ENCODE results near the gene ZNF335.

The ZNF335 gene, protein sequence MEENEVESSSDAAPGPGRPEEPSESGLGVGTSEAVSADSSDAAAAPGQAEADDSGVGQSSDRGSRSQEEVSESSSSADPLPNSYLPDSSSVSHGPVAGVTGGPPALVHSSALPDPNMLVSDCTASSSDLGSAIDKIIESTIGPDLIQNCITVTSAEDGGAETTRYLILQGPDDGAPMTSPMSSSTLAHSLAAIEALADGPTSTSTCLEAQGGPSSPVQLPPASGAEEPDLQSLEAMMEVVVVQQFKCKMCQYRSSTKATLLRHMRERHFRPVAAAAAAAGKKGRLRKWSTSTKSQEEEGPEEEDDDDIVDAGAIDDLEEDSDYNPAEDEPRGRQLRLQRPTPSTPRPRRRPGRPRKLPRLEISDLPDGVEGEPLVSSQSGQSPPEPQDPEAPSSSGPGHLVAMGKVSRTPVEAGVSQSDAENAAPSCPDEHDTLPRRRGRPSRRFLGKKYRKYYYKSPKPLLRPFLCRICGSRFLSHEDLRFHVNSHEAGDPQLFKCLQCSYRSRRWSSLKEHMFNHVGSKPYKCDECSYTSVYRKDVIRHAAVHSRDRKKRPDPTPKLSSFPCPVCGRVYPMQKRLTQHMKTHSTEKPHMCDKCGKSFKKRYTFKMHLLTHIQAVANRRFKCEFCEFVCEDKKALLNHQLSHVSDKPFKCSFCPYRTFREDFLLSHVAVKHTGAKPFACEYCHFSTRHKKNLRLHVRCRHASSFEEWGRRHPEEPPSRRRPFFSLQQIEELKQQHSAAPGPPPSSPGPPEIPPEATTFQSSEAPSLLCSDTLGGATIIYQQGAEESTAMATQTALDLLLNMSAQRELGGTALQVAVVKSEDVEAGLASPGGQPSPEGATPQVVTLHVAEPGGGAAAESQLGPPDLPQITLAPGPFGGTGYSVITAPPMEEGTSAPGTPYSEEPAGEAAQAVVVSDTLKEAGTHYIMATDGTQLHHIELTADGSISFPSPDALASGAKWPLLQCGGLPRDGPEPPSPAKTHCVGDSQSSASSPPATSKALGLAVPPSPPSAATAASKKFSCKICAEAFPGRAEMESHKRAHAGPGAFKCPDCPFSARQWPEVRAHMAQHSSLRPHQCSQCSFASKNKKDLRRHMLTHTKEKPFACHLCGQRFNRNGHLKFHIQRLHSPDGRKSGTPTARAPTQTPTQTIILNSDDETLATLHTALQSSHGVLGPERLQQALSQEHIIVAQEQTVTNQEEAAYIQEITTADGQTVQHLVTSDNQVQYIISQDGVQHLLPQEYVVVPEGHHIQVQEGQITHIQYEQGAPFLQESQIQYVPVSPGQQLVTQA (N-terminal part only)

DNA sequence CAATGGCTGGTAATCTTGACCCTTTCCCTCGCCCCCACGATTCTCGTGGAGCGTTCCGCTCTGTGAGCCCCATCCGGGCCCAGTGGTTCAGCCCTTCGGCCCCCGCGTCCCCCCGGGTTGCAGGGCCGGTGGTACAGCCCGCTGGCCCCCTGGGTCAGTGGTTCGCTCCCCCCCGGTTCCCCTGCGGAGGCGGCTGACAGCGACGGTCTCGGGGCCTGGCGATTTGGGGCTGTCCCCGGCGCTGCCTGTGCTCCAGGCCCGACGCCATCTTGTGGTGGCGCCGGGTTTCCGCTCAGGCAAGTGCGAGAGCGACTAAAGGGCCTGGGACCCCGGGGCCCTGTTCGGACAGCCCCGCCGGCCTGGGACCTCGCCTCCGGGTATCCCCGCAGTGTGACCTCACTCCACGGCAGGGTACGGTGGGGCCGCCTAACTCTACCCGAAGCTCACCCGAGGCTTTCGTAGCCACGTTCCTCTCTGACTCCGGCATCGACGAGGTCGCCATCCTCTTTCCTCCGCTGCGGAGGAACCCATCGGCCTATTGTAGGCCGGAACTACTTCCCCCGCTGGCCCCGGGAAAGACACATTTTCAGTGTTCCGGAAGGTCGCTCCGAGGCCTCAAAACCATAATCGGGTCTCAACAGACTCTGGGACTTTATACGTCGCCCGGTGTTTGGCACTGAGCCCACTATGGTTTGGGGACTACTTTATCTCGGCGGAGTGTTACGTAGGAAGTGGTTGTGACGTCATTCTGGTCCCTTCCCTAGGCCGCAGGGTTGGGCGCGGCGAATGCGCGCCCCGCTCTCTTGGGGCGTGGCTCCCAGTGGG, at the start of gene ZNF335:
TSS of gene ZNF335 (minus strand) at position 529 of the 825 bp plus-strand sequence. CDS start 793 bp downstream, outside the sequence.
- DNase-seq (ENCODE audit: low read depth in 2 of 2) = peak; percentile 89 to 90

DNA sequence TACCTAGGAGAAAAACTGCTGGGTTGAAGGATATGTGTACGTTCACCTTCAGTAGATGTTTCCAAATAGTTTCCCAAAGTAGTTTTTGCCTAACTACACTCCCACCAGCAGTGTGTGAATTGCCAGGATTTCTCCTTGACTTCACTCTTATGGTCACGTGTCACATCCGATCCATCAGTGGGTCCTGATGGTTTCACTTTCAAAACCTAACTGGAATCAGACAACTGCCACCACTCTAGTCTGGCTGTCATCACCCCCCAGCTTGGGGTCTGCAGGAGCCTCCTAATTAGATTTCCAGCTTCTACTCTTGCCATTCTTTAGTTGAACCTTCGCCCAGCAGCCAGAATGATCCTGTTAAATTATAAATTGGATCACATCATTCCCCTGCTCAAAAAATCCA, 48.6 kb upstream of the ZNF335 start:
- DNase-seq (ENCODE audit: low read depth in 2 of 2) = no peak

DNA sequence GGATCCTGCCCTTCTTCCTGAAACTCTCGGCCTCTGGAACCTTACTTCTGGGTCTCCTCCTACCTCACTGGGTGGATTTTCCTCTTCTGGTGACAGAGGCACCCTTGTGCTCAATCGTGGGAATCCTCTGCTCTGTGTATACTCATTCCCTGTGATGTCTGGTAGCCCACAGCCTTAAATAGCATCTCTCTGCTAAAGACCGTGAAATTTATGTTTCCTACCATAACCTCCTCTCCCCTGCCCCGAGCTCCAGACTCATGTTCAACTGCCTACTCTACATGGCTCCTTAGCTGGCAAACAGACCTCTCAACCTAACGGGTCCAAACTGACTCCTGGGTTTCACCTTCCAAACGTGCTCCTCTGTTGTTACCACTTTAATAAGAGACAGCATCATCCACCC, 46.6 kb upstream of the ZNF335 start:
- DNase-seq (ENCODE audit: low read depth in 2 of 2) = no peak

DNA sequence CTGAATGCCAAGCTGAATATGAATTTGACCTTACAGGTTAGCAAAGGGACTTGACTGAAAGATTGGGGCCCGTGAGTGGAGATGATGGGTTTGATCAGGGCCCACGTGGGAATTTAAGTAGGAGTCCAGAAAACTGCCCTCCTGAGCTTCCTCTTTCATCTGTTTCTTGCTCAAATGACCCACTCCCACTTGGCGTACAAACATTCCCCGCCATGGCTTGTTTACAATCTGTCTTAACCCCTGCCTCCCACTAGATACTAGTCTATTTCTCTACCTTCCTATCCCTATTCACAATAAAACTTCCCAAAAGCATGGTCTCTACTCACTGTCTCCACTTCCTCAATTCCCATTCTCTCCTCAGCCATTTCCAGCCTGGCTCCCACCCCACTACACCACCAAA, 46.1 kb upstream of the ZNF335 start:
- DNase-seq (ENCODE audit: low read depth in 2 of 2) = no peak

DNA sequence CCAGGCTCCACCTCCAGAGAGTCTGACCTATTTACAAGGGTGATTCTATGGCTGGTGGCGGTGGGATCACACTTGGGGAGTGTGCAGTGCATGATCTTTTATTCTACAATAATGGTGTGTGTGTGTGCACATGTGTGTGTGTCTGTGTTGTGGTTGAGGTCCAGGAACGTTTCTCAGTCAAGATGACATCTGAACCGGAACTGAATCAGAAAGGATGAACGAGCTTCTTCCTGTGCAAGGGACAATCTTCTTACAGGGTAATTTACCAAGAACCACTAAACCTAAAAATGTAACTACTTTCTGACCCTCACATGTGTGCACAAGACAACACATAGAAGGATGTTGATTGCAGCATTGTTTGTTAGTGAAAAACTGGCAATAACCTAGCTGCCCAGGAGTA, 45.3 kb upstream of the ZNF335 start:
- DNase-seq (ENCODE audit: low read depth in 2 of 2) = no peak

DNA sequence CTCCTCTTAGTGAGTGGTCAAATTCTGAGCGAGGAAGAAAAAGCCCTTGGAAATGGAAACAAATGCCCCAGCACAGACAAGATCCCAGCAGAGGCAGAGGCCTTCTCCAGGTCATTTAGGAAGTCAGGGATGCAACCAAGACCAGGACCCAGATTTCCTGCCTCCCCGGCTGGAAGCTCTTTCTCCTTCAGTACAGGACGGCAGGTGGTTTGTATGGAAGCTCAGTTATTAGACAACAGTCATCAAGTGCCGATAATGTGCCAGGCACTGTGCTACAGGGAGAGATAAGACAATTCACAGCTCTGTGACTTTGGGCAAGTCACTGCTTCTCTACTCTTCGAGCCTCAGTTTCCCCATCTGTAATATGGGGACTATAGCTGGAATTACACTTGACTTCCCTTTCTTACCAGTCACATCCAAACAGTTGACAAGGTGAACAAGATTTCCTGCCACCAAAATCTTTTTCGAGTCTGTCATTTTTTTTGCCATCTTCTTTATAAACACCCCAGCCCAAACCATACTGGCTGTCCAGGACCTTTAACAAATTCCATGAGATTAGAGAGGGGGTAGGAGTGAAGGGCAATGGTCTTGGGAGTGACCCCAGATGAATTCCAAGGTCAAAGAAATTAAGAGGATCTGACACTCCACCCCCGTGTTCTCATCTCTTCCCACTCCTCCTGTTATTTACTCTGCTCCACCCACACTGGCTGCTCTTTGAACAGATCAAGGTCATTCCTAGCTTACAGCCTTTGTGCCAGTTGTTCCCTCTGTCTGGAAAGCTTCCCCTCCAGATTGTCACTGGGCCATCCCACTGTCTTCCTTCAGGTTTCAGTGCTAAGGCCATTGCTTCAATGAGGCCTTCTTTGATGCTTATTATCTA, 42.8 kb upstream of the ZNF335 start:
- DNase-seq (ENCODE audit: low read depth in 2 of 2) = no peak

DNA sequence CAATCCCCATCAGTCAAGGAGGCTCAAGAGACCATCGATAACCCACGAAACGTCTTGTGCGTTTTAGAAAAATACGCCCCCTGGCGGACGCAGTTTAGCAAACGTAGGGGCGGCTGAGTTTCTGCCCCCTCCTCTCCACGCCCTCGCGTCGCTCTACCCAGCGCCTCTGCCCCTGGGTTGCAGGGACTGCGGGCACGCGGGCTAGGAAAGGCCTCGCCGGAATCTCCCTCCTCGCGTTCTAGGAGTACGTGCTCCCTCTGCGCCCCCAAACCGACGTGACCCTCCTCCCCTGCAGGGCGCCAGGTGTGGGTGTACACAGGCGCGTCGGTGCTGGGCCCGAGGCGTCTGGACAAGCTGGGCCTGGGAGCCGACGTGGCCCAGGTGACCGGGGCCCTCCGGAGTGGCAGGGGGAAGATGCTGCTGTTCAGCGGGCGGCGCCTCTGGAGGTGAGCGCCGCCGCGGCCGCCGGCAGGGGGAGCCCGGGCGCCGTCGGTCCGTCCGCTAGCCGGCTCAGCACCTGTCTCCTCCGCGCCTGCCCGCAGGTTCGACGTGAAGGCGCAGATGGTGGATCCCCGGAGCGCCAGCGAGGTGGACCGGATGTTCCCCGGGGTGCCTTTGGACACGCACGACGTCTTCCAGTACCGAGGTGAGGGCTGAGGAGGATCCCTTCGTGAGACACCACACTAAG, 42.0 kb upstream of the ZNF335 start:
- DNase-seq (ENCODE audit: low read depth in 2 of 2) = no peak

DNA sequence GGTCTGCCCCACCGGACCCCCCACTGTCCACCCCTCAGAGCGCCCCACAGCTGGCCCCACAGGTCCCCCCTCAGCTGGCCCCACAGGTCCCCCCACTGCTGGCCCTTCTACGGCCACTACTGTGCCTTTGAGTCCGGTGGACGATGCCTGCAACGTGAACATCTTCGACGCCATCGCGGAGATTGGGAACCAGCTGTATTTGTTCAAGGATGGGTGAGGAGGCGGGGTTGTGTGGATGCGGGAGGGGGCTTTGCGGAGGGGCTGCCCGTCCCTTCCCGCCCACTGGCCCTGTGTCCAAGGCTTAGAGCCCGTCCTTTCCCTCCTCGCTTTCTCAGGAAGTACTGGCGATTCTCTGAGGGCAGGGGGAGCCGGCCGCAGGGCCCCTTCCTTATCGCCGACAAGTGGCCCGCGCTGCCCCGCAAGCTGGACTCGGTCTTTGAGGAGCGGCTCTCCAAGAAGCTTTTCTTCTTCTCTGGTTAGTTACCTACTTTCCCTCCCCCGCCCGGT, 41.4 kb upstream of the ZNF335 start:
- no peak for DNase-seq (ENCODE audit: low read depth in 2 of 2)

DNA sequence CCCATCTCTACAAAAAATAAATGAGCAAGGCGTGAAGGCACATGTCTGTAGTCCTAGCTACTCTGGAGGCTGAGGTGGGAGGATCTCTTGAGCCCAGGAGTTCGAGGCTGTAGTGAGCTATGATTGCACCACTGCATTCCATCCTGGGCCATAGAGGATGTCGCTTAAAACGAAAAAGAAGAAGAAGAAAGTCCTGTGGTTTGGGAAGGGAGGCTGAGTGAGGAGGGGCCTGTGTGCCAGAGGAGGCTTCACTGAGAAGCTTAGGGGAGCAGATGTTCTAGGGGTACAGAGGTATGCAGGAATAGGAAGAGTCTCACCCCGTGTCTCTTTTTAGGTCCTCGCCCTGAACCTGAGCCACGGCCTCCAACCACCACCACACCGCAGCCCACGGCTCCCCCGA, 40.9 kb upstream of the ZNF335 start:
- DNase-seq (ENCODE audit: low read depth in 2 of 2) = no peak

DNA sequence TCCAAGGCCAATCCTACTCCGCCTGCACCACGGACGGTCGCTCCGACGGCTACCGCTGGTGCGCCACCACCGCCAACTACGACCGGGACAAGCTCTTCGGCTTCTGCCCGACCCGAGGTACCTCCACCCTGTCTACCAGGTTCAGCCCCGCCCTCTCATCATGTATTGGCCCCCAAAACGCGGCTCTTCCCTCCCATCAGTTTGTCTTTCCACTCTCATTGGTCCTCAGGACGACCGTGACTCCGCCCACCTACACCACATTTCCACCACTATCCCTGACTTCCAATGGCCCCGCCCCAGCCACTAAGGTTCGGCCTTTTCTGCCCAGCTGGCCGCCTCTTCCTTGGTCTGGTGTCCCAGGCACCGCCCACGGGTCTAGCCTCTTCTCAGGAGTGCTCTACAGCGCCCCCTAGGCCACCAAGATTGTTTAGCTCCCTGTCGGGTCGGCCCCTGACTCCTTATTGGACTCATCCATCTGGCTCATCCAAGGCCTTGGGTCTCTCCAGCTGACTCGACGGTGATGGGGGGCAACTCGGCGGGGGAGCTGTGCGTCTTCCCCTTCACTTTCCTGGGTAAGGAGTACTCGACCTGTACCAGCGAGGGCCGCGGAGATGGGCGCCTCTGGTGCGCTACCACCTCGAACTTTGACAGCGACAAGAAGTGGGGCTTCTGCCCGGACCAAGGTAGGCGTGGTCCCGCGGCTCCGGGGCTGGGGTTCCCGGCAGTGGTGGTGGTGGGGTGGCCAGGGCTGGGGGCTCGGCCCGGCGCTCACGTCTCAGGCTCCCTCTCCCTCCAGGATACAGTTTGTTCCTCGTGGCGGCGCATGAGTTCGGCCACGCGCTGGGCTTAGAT, 39.9 kb upstream of the ZNF335 start:
- DNase-seq (ENCODE audit: low read depth in 2 of 2) = no peak

DNA sequence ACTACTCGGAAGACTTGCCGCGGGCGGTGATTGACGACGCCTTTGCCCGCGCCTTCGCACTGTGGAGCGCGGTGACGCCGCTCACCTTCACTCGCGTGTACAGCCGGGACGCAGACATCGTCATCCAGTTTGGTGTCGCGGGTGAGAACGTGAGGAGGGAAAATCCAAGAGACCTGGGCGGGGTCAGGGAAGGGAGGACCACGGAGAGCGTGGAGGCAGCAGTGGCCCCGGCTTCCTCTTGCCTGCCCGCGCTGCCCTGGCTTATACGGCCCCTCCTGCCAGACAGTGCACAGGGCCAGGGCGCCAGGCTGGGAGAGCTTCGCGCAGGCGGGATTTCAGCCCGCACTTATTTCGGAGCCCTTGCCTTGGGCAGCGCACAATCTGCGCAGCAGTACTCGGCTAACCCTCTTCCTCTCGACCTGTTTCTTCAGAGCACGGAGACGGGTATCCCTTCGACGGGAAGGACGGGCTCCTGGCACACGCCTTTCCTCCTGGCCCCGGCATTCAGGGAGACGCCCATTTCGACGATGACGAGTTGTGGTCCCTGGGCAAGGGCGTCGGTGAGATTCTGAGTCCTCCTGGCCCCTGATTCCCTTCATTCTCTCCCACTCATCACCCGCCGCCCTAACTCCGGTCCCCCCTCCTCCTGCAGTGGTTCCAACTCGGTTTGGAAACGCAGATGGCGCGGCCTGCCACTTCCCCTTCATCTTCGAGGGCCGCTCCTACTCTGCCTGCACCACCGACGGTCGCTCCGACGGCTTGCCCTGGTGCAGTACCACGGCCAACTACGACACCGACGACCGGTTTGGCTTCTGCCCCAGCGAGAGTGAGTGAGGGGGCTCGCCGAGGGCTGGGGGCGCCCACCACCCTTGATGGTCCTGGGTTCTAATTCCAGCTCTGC, 38.7 kb upstream of the ZNF335 start:
- DNase-seq (ENCODE audit: low read depth in 2 of 2) = no peak

DNA sequence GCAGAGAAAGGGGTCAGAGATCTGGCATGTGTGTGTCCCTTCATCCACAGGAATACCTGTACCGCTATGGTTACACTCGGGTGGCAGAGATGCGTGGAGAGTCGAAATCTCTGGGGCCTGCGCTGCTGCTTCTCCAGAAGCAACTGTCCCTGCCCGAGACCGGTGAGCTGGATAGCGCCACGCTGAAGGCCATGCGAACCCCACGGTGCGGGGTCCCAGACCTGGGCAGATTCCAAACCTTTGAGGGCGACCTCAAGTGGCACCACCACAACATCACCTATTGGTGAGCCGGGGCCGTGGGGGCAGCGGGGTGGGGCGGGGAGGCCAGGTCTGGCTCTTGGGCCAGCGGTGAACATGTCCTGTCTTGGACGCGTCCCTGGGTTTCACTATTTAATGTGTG, 37.8 kb upstream of the ZNF335 start:
- no peak for DNase-seq (ENCODE audit: low read depth in 2 of 2)

DNA sequence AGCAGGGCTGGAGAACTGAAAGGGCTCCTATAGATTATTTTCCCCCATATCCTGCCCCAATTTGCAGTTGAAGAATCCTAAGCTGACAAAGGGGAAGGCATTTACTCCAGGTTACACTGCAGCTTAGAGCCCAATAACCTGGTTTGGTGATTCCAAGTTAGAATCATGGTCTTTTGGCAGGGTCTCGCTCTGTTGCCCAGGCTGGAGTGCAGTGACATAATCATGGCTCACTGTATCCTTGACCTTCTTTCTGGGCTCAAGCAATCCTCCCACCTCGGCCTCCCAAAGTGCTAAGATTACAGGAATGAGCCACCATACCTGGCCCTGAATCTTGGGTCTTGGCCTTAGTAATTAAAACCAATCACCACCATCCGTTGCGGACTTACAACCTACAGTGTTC, 35.7 kb upstream of the ZNF335 start:
- DNase-seq (ENCODE audit: low read depth in 2 of 2) = no peak

DNA sequence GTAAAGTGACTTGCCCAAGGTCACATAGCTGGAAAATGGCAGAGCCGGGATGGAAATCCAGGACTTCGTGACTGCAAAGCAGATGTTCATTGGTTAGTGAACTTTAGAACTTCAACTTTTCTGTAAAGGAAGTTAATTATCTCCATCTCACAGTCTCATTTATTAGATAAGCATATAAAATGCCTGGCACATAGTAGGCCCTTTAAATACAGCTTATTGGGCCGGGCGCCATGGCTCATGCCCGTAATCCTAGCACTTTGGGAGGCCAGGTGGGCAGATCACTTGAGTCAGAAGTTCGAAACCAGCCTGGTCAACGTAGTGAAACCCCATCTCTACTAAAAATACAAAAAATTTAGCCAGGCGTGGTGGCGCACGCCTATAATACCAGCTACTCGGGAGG, 35.0 kb upstream of the ZNF335 start:
- no peak for DNase-seq (ENCODE audit: low read depth in 2 of 2)

DNA sequence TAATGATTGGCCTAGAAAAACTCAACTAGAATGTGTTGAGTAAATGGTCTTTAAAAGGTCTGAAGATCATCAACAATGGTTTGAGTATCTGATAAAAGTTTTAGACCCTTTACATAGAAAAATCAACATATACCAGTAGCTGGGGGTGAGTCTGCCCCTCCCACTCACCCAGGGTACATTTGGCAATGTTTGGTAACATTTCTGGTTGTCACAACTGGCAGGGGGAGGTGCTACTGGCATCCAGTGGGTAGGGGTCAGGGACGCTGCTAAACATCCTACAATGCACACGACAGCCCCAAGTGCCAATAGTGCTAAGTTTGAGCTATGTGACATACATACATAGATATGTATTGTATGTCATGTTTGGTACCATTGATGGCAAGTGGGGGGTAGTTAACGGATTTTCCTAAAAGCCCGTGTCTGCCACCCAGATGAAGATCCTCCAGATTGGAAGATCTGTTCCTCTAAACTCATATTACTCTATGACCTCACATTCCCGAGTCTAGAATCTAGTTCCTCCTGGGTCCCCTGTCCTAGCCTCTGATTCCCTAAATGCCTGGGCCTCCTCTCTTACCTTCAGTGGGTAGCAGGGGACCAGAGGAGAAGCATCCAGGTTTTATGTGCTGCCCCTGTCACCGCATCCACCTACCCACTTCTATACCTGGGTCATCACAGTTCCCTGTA, 34.2 kb upstream of the ZNF335 start:
- no peak for DNase-seq (ENCODE audit: low read depth in 2 of 2)

DNA sequence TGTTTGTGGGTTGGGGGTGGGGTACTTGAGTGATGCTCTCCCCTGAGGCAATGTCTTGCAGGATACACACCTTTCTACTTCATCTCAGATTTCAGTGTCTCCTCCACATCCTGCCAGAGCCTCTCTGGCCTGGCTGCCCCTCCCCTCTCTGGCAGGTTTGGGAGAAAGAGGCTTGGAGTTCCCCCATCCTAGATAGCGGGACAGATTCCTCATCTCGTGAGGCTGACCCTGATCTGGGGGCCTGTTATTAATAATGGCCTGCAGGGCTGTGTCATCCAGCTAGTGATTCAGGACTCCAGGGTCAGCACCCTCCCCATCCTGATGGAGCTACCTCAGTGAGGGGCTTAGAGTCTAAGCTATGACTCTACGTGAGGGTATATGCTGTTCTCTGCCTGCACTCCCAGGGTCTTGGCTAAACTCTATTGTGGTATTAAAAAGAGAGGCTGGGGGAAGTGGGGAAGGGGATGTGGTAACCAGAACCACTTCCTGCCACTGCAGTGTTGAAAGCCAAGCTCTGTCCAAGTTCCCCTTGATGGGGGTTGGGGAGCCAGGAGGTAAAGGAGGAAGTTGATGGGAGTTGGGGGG, 33.0 kb upstream of the ZNF335 start:
- no peak for DNase-seq (ENCODE audit: low read depth in 2 of 2)
